GM12874 (cell line): ENCODE measurements around the gene HMMR.

Source experiments
- TF ChIP-seq, protein P1 (sequence below): IDR thresholded peaks from 2 replicates; pipeline ENCODE4 v1.5.1; 2011; ENCODE audit warnings: low read depth, mild to moderate bottlenecking, control low read depth, low read length, moderate library complexity; ENCODE audit not compliant: insufficient read depth

HMMR gene, protein sequence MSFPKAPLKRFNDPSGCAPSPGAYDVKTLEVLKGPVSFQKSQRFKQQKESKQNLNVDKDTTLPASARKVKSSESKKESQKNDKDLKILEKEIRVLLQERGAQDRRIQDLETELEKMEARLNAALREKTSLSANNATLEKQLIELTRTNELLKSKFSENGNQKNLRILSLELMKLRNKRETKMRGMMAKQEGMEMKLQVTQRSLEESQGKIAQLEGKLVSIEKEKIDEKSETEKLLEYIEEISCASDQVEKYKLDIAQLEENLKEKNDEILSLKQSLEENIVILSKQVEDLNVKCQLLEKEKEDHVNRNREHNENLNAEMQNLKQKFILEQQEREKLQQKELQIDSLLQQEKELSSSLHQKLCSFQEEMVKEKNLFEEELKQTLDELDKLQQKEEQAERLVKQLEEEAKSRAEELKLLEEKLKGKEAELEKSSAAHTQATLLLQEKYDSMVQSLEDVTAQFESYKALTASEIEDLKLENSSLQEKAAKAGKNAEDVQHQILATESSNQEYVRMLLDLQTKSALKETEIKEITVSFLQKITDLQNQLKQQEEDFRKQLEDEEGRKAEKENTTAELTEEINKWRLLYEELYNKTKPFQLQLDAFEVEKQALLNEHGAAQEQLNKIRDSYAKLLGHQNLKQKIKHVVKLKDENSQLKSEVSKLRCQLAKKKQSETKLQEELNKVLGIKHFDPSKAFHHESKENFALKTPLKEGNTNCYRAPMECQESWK

DNA sequence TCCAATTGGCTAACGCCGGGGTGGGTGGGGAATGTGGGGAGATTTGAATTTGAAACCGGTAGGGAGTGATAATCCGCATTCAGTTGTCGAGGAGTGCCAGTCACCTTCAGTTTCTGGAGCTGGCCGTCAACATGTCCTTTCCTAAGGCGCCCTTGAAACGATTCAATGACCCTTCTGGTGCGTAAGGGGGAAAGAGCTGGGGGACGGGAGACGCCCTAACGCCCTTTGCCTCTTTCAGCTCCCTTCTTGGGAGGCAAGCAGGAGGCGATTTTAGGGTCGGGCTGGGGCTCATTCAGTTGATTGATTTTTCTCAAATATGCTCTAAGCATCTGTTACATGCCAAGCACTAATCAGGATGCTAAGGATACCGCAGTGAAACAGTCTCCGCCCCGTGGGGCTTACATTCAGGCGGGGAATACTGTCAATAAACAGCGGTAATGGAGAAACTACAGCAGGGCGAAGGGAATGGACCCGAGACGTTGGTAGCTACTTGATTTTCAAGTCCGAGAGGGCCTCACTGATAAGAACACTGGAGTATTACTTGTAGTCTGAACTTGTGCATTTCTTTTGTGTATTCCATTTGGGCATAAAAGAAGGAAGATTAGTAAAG lies at the start of gene HMMR:
Gene HMMR, plus strand, starts transcription at position 71 of the 610 bp plus-strand sequence. Its CDS starts 61 bp downstream, at position 132.
- TF ChIP-seq, protein P1, sequence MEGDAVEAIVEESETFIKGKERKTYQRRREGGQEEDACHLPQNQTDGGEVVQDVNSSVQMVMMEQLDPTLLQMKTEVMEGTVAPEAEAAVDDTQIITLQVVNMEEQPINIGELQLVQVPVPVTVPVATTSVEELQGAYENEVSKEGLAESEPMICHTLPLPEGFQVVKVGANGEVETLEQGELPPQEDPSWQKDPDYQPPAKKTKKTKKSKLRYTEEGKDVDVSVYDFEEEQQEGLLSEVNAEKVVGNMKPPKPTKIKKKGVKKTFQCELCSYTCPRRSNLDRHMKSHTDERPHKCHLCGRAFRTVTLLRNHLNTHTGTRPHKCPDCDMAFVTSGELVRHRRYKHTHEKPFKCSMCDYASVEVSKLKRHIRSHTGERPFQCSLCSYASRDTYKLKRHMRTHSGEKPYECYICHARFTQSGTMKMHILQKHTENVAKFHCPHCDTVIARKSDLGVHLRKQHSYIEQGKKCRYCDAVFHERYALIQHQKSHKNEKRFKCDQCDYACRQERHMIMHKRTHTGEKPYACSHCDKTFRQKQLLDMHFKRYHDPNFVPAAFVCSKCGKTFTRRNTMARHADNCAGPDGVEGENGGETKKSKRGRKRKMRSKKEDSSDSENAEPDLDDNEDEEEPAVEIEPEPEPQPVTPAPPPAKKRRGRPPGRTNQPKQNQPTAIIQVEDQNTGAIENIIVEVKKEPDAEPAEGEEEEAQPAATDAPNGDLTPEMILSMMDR: no peak

DNA sequence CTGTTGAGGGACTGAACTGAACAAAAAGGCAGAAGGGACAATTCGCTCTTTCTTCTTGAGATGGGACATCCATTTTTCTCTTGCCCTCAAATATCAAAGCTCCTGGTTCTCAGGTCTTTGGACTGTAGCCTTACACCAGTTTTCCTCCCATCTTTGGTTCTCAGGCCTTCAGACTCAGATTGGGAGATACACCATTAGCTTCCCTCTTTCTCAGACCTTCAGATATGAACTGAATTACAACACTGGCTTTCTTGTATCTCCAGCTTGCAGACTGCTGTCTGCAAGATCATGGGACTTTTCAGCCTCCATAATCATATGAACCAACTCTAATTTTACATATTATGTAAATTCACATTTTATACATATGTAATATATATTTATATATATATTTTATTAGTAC lies 35.6 kb upstream of the HMMR start:
- TF ChIP-seq, protein P1: no peak

DNA sequence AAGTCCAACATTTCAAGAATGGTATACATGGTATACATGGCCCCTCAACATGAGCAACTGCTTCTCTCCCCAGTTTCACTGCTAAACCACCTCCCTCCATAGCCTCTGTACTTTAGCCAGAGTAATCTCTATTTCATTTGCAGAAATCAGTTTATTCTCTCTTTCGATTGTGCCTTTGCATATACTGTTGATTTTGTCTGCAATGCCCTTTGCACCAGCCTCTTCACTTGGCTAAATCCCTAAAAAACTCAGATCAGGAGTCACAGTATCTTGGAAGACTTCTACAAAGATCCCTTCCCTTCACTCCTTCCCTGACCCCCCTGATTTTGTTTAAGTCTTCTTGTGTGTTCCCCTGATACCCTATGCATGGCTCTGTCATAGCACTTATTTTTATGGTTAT lies 27.9 kb upstream of the HMMR start:
- TF ChIP-seq, protein P1: no peak

DNA sequence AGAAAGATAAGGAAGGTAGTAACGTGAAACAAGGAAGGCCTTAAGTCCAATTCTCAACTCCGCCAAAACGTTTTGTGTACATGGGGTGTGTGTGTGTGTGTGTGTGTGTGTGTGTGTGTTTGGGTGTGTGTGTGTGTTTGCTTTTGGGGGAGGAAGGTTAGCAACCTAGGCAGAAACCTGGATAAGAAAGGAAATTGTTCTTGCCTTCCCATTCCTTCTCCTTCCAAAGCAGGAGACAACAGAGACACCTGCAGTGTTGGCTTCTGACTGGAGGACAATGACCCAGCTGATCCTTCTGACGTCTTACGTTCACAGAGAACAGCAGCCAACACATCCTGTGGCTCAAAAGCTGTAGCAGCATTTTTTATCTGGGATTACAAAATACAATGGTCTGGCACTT lies 27.2 kb upstream of the HMMR start:
- TF ChIP-seq, protein P1: no peak

DNA sequence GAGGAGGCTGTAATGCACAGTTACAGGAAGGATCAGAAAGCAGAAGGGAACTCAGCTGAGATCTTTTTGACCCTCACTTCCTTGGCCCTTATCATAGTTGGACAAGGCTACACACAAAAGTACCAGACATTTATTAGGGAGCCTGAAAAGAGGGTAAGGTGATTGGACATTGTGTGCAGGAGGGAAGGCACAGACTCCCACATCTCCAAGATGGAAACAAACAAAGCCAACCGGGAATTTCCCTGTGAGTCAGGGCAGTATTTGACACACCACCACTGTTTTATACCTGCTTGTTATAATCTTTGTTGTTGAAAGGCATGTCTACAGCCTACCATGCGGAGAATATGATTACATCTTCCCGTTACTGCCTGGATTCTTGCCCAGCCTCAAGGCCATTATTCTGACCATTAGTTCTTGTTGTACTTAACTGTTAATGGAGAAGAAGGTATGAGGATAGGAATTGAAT lies 26.0 kb upstream of the HMMR start:
- TF ChIP-seq, protein P1: no peak

DNA sequence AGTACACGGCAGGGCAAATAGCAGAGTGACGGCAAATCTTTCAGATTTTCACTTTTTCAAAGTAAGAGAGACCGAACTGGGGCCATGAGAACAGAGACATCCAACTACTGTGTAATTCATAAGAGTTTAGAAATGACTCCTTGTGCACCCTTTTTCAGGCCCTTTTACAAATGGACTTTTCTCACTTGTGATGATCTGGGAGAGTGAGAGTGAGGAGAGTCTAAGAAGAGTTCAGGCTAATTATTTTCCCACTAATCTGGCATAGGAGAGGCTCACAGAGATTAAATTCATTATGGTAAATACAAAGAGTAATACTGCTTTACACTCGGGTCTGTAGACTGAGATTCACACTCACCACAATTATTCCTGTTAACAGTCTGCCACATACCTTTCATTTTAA lies 23.9 kb upstream of the HMMR start:
- TF ChIP-seq, protein P1: no peak

DNA sequence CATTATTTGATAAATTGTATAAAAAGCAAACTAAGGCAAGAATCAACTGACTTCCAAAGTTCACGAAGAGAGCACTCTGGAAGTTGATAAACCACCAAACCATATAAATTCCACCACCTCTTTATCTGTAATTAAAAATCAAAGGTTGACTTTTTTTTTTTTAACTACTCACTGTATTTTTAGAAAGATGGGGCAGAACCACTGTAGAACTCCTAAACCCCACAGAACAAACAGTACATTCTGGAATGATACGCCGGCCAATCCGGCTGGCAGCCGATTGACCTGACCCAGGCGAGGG lies 23.5 kb upstream of the HMMR start:
- TF ChIP-seq, protein P1: no peak
